HG02678 (cell line): ENCODE data around the gene RNH1.
A peak's percentile ranks its signal among the peaks of the same experiment; 100 is the strongest.

ENCODE experiments used
- ATAC-seq: cut with Tn5 transposase; IDR thresholded peaks from one replicate; pipeline ENCODE4 v1.9.1; 2021; ENCODE audit warnings: mild to moderate bottlenecking, moderate library complexity; ENCODE audit not compliant: unreplicated experiment

The RNH1 gene

DNA sequence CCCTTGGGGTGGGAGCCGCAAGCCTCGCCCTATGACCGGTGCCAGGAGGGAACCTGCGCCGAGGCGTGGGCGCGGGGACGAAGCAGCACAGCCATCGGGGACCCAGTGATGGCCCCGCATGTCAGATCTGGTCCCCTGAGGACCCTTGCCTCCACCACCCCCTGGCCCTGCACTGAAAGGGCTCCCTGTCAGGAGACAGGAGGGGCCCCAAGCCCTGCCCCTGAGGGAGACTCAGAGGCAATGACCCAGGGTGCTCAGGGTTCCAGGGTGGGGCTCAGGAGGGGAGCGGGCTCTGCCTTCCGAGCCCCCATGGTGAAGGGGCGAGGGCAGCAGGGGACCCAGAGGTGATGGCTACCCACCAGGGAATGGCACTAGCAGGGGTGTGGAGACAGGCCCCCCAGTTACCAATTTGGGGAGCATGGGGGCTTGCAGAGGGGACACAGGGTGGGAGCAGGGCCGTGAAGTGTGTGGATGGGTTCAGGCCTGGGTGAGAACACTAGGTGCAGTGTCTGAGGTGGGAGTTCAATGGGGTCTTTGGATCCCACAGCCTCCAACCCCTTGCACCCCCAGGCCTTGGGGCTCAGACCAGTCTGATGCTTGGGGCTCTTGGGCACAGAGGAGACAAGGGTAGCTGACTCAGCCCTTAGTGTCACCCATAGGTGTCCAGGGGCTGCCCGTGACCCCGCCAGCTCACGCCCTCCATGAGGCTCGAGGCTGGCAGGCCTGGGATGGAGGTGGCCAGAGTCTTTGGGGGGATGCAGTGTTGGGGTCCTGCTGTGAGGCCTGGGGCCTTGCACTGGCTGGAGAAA, 30.8 kb upstream of the RNH1 start:
- ATAC-seq, result no peak

DNA sequence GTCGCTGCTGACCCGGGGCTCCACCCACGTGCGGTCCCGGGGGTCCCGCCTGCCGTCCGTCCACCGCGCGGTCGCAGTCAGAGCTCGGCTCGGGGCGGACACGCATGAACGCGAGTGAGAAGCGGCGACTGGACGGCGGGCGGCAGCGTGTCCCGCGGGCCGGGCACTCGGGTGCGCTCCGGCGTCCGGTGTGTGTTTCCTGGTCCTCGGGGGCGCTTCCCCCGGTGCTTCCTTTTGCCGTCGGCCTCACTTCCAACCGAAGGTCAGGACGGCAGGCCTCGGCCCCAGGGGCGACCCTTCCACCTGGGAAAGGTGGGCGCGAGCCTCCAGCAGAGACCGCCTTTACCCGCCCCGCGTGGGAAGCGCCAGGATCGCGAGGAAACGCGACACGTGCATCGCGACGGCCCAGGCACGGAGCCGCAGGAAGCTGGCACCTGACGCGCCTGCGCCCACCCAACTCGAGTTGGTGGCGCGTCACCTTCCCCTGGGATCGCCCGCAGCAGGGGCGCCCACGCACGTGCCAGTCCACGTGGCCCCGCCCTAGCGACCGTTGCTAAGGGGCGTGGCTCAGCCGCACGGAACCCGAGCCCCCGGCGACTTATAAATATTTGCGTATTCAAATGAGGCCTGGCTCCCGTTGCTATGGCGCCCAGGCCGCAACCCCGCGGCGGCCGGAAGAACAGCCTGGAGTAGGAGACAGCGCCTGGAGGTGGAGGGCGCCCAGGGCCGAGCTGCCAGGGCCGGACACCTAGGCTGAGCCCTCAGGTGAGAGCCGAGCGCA, 30.0 kb upstream of the RNH1 start, which contains the start of gene LRRC56:
LRRC56 (plus strand) TSS at position 687 of the 781 bp plus-strand sequence. CDS start 3,158 bp downstream, outside the sequence.
- ATAC-seq, result peak; percentile 52

DNA sequence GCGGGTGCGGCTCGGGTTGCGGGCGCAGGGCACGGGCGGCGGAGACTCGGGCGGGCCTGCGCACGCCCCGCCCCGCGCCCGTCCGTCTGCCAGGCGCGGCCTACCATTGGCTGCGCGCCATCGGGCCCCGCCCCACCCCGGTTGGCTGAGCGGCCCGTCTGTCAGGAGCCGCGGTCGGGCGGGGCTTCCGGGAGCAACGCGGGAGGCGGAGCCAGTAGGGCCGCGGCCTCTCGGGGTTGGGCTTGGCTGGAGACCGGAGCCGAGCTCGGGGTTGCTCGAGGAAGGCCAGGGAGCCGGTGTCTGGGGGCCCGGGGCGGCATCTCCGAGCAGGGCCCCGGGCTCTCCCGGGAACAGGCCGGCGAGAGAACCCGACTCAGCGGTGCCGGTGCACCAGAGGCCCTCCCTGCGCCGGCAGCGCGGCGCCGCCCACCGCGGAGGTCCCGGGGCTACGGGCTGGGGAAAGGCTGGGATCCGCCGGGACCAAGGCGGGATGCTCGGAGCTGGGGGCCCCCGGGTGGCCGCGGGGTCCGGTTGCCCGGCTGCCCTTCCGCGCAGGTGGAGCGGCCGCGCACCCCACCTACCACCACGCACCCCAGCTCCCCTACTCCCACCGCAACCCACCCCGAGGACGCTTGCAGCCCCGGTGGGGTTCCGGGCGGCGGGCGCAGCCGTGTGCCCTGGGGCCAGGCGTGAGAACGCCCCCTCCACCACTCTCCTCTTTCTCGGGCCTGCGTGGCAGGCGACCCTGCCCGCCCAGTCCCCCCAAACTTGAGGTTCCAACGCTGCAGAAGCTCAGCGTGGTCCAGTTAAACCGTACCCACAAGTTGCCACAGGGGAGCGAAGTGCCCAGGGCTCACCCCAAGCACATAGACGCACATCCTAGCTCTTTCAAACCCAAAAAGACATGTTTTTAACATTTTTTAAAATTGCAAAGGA, 28.7 kb upstream of the RNH1 start, which contains the start of gene HRAS:
HRAS (minus strand) TSS at position 58 of the 936 bp plus-strand sequence.
- ATAC-seq, result peak; percentile 73

DNA sequence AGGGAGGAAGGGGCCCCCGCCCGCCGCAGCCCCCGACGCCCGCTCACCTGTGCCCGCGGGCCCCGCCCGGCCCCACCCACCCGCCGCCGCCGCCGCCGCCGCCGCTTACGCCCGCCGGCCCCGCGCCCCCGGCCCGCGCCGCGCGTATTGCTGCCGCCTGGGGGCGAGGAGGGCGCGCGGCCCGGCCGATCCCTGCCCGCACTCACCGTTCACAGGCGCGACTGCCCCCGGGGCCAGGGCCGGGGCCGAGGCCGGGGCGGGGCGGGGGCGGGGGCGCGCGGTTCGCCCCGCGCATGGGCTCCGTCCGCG, 28.1 kb upstream of the RNH1 start:
- ATAC-seq, result no peak

DNA sequence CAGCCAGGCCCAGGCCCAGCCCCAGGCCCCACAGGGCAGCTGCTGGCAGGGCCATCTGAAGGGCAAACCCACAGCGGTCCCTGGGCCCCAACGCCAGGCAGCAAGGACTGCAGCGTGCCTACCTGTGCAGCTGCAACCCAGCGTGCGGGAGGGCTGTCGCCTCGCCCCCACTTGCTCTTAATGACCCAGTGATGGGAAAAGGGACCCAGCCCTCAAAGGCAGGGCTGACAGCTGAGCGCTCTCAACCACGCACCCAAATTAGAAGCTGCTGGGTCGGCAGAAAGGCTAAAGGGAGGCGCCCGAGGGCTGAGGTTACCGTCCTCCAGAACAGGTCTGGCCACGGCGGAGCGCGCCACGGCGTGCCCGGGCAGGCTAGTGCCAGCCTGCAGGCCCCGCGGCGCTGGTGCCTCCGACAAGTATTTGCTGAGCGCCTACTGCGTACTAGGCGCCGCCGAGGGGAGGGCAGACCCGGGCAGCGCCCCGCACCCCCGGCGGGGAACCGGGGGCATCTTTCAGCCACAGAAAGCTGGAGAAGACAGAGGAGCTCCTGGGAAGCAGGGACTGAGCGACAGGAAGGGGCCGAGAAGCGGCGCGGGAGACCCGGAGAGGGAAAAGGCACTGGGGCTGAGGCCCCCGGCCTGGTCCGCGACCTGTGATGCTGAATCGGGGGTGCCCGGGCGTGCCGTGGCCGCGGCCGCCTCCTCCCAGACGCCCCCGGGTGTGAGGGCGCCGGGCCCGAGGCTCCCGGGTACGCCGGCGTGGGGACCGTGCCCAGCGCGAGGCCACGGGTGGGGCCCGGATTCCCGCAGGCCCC, 27.6 kb upstream of the RNH1 start:
- ATAC-seq, result no peak

DNA sequence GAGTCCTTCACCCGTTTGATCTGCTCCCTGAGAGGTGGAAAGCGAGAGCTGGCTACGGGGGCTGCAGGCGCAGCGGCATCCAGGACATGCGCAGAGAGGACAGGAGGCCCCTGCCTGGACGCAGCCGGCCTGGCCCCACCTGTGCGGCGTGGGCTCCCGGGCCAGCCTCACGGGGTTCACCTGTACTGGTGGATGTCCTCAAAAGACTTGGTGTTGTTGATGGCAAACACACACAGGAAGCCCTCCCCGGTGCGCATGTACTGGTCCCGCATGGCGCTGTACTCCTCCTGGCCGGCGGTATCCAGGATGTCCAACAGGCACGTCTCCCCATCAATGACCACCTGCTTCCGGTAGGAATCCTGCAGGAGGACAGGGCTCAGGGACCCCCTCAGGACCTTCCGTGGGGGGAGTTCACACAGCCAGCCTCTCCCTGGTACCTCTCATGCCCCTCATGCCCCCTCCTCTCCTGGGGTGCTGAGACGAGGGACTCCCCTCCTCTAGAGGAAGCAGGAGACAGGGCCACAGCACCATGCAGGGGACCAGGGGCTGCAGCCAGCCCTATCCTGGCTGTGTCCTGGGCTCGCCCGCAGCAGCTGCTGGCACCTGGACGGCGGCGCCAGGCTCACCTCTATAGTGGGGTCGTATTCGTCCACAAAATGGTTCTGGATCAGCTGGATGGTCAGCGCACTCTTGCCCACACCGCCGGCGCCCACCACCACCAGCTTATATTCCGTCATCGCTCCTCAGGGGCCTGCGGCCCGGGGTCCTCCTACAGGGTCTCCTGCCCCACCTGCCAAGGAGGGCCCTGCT, 26.7 kb upstream of the RNH1 start:
- no peak for ATAC-seq

DNA sequence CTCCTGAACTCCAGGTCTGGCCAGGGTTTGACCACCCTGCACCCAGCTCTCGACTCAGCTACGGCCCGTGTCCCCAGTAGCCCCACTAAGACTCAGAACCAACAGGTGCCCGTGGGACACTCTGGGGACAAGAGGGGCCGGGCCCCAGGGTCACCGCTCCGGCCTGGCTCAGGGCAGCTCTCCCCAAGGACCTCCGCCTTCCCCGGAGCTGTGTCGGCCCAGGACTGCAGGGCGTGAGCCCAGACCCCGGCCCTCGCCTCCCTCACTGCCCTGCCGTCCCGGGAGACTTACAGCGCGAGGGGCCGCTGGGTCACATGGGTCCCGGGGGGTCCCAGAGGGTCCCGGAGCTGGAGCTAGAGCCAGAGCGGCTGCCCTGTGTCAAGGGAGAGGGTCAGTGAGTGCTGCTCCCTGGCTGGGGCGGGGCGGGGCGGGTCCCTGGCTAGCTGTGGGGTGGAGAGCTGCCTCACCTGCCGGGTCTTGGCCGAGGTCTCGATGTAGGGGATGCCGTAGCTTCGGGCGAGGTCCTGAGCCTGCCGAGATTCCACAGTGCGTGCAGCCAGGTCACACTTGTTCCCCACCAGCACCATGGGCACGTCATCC, 26.0 kb upstream of the RNH1 start:
- ATAC-seq, result no peak

DNA sequence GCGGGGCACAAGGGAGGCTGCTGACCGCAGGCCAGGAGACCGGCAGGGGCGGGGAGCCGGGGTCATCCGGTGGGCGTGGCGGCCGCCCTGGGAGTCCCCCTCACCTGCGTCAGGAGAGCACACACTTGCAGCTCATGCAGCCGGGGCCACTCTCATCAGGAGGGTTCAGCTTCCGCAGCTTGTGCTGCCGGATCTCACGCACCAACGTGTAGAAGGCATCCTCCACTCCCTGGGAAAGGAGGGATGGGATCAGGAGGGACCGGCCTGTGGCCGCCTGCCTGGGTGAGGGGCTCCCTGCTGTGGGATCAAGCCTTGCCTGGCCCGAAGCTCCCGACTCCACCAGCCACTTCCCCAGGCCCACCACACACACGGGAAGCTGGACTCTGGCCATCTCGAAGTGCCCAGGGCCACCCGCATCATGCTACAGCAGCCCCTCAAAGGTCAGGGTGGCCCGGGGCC, 25.5 kb upstream of the RNH1 start:
- ATAC-seq, result no peak

DNA sequence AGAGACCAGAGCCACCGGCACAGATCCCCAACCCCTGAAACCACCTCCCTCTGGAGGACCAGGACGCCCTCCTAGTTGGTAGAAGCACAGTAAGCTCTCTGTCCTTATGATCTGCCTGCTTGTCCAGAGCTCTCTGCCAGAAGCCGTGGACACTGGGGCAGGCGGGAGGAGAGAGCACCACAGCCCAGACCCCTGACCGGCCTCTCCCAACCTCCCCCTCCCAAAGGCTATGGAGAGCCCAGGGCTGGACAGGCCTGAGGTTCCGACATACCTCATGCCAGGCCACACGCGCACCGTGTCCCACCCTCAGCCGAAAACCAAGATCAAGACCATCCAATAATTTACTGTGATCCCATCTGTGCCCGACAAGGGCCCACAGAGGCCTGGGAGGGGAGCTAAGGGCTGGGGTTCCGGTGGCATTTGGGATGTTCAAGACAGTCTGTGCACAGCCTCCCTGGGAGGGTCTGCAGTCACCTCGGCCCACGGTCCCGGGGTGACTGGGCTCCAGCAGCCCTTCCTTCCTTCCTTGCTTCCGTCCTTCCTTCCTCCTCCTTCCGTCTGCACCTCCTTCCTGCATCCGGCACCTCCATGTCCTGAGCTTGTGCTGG, 25.0 kb upstream of the RNH1 start:
- ATAC-seq, result no peak

DNA sequence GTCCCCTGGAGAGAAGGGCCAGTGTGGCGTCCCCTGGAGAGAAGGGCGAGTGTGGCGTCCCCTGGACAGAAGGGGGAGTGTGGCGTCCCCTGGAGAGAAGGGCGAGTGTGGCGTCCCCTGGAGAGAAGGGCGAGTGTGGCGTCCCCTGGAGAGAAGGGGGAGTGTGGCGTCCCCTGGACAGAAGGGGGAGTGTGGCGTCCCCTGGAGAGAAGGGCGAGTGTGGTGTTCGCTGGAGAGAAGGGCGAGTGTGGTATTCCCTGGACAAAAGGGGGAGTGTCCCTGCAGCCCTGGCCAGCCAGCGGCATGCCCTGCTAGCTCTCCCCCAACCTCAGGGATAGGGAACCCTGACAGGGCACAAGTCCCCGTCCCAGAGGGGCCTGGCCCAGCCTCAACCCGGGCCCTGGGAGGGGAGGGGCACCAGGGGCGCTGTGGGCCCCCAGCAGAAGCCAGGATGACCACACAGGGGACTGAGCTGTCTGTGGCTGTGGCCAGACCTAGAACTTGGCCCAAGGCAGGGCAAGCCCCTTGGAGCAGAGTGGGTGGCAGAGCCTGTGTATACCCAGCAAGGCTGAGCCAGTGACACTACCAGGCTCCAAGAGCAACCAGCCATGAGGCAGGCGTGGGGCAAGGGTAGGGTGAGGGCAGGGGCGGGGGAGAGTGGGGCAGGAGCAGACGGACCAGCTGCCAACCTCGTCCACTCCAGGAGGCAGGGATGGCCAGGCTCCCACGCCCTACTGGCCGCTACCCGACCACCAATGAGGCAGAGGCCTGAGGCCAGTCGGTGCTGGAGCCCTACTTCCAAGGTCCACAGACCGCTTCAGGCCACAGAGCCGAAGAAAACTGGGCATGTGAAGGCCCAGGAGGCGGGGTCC, 24.2 kb upstream of the RNH1 start:
- no peak for ATAC-seq

DNA sequence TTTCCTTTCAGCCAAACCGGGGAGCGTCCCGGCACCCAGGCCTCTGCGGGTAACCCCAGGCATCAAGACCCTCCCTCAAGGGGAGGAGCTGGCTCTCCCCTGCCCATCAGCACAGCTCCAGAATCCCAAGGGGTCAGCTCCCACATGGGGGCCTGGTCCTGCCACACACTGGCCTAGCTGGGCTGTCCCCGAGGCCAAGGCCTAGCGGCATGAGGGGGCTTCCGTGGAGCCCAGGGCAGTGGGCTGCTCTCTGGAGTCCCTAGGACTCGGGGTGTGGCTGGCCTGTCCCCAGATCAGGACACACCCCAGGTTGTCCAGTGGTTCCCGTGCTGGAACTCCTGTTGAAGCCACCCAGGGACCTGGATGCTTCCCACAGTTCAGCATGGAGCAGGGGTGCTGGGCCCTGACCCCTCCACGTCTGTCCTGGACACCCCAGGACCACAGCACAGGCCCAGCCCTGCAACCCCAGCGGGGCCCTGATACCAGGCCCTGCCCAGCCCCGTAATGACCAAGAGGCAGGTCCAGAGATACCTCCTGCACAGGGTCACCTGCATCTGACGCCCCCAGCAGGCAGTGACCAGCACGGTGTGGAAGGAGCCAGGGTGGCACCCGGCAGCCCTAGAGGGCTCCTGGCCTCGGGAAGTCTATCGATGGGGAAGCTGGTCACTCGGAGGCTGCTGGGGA, 22.8 kb upstream of the RNH1 start:
- no peak for ATAC-seq

DNA sequence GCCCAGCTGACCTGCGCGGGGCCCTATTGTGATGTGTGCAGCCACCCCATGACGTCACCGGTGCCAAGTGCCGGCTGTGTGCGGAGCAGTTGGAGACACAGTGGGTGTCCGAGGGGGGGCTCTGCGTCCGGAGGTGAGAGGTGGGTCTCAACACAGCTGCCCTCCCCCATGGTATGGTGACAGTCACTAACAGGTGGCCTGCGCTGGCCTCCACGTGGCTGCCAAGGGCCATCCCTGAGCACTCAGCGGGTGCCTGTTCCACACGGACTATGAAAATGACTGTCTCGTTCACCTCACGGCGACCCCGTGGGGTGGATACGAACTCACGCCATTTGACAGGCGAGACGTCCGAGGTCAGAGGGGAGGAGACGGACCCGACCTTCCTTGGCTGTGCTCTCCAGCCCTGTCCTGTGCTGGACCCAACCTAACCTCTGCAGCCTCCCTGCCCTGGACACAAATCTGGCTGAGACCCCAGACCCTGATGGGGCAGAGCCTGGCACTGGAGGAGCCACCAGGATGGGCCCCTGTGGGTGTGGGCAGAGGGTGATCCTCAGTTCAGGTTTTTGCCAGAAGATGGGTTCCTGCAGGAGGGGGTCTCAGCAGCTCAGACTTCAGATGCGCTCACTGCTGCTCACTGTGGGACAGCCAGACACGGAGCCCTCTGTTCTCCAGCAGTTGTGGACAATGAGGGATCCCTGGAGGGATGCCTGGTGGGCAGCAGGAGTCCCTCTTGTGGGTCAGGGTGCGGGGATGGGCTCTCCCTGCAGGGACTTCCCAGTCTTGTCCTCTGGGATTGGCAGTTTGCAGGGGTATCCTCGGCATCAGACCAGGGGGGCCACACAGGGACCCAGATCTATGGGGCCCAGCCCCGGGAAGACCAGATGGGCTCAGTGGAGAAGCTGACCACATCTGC, 22.0 kb upstream of the RNH1 start:
- no peak for ATAC-seq

DNA sequence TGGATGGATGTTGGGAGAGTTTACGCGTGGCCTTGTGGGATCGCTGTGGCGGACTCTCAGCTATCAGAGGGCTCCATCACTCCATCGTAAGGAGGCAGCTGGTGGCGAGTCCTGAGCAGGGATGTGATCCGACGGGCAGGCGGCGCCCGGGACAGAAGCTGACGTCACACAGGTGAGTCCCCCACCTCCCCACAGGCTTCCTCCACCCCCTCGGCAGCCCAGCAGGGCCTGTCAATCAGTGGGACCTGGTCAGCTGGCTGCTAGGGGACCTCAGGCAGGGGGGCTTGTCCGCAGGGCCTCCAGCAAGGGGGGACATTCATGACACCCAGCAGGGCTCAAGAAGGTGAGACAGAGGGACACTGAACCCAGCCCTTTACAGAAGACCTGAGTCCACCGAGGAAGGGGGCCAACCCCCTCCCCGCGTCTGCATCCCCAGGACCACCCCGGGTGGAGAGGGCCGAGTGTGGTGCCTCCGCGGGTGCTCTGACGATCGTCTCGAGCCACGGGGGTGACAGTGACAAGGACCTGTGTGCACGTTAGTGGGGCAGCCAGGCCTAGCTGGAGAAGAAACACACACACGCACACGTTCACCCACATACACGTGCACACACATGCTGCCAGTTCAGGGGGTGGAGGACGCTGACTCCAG, 21.2 kb upstream of the RNH1 start:
- no peak for ATAC-seq

DNA sequence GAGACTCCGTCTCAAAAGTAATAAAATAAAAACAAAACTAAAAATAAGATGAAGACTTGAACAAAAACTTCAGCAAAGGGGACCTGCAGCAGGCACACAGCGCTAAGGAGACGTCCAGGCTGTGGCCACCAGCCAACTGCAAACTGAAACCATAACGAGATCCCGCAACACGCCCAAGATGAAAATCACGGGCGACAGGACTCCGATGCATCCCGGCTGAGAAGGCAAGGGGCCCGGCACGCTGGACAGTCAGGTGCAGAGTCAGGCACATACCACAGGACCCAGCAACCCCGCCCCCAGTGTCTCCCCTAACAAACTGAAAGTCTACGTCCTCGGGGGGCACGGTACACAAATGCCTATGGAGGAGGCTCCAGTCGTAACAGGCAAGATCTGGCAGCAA, 19.1 kb upstream of the RNH1 start:
- no peak for ATAC-seq

DNA sequence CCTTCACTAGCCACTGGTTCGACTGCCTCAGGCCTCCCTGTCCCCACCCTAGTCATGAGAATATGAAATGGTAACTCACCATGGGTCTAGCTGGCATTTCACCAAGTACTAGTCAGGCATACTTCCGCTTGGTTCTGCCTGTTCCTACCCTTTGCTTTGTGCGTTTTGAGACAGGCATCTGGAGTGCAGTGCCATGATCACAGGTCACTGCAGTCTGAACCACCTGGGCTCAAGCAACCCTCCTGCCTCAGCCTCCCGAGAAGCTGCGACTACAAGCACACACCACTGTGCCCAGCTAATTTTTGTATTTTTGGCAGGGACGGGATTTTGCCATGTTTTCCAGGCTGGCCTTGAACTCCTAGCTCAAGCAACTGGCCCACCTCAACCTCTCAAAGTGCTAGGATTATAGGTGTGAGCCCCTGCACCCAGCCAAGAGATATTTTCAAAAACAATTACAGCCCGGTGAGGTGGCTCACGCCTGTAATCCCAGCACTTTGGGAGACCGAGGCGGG, 14.2 kb upstream of the RNH1 start:
- no peak for ATAC-seq
